ENCODE results near the gene NPB.
"Not testable (repeated sequence)": the region's sequence is repeated elsewhere in the genome, so short reads cannot be mapped to it uniquely, and the experiment has no call there.

The NPB gene

DNA sequence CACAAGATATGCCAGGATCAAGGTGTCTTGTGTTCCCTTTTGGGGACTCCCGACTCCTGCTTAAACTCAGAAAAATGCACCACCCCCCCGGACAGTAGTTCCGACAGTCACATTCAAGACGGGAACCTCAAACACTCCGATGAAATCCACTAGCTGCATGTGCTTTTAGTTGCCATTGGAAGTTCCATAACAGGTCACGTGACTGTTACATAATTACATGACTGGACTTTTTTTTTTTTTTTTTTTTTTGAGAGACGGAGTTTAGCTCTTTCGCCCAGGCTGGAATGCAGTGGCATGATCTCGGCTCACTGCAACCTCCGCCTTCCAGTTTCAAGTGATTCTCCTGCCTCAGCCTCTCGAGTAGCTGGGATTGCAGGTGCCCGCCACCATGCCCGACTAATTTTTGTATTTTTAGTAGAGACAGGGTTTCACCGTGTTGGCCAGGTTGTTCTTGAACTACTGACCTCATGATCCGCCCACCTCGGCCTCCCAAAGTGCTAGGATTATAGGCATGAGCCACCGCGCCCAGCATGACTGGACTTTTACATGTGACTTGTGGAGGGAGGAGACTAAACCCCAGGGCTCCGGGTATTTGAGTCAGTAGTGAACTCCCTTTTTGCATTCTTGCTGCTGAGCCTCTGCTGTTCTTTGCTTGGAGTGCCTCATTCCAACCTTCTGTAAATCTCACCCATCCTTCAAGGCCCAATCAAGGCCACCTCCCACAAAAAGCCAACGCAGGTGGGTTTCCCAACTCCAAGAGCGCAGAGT is 14.4 kb downstream of the NPB start:
- no peak for DNase-seq (ENCODE audit: low read depth)
- peak overlapping the region; percentile 76 for H3K4me3 ChIP-seq (ENCODE audit: low read depth, low read length)
- TF ChIP-seq, protein P1, sequence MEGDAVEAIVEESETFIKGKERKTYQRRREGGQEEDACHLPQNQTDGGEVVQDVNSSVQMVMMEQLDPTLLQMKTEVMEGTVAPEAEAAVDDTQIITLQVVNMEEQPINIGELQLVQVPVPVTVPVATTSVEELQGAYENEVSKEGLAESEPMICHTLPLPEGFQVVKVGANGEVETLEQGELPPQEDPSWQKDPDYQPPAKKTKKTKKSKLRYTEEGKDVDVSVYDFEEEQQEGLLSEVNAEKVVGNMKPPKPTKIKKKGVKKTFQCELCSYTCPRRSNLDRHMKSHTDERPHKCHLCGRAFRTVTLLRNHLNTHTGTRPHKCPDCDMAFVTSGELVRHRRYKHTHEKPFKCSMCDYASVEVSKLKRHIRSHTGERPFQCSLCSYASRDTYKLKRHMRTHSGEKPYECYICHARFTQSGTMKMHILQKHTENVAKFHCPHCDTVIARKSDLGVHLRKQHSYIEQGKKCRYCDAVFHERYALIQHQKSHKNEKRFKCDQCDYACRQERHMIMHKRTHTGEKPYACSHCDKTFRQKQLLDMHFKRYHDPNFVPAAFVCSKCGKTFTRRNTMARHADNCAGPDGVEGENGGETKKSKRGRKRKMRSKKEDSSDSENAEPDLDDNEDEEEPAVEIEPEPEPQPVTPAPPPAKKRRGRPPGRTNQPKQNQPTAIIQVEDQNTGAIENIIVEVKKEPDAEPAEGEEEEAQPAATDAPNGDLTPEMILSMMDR (IDR thresholded peaks at IDR 0.05; ENCODE audit: low read depth, low read length, missing control alignments), result no peak

DNA sequence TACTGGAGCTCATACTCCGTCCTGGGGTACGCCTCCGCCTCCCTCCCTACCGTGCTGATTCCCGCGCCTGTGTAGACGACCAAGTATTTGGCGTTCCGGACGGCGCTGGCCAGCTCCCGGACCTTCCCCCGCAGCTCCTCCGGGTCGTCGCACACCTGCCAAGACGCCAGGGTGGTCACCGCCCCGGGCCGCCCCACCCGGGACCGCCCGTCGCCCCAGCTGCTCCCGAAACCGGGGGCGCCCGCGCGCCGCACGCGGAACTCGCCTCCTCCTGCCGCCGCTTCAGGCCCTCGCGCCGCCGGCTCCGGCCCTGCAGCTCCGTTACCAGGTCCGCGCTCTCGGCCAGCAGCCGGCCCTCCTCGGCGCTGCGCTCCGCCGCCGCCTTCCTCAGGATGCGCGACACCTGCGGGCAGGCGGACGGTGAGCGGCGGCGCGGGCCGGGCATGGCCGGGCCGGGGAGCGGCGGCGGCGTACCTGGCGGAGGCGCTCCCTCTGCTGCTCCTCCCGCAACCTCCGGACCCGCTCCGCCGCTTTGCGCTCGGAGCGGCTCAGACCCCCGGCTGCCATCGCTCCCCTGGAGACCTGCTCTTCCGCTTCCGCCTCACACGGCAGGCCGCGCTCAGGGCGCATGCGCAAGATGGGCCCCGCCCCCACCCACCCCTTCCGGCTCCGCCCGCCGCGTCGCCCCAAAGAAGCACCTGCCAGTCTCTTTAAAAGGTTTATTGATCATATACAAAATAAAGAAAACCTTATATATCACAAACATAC is 15.7 kb downstream of the NPB start, which contains the start of gene SIRT7:
Gene SIRT7 (minus strand): TSS at position 612 of the 768 bp plus-strand sequence. CDS start 45 bp downstream, at position 567.
- H3K4me3 ChIP-seq (ENCODE audit: low read depth, low read length), result peak within 1 kb of the TSS; percentile 76
- no peak for DNase-seq (ENCODE audit: low read depth)
- TF ChIP-seq, protein P1 (IDR thresholded peaks at IDR 0.05; ENCODE audit: low read depth, low read length, missing control alignments), result no peak

DNA sequence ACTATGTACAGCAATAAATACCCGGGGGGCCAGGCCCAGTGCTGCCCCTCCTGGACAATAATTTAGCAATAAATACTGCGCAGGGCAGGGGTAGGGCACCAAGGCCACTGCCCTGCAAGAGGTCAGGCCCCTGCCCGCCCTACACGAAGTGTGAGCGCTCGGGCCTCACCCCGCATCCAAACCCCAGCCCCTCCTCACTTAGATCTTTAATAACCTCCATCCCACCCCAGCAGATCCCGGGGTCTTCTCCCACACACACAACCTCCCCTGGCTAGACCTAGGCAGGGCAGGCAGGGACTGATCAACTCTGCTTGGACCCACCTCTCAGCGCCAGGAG is 16.3 kb downstream of the NPB start:
- not testable (repeated sequence) for H3K4me3 ChIP-seq (ENCODE audit: low read depth, low read length); DNase-seq (ENCODE audit: low read depth)

DNA sequence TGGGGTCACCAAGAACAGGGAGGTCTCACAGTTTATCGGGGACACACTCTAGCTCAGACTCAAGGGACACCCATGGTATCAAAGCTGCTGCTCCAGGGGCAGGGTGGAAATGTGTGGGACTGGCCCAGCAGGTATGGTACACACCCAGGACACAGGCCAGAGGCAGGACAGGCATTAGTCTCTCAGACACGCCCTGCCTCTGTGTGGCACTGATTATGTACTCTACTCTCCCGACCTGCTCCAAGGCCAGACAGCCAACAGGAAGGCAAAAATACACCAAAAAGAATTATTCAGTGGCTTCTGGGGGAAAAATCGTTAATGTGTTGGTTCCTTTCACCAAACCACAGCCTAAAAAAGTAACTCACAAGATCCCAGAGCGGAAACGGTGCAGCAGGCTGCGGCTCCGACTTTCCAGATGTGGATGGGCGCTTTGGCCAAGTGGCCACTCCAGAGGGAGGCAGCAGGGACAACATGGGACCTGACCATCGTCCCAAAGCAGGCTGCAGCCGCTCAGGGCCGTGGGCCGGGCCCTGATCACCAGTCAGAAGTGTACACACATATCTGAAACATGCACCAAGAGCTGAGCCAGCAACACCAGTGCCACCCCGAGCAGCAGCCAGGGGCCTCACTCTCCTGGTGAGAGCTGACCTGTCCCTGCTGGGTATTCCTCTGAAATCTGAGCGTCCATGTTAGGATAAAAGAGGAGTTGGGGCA is 17.0 kb downstream of the NPB start:
- no peak for DNase-seq (ENCODE audit: low read depth)
- no peak overlapping the region for H3K4me3 ChIP-seq (ENCODE audit: low read depth, low read length)
- TF ChIP-seq, protein P1 (IDR thresholded peaks at IDR 0.05; ENCODE audit: low read depth, low read length, missing control alignments), result no peak

DNA sequence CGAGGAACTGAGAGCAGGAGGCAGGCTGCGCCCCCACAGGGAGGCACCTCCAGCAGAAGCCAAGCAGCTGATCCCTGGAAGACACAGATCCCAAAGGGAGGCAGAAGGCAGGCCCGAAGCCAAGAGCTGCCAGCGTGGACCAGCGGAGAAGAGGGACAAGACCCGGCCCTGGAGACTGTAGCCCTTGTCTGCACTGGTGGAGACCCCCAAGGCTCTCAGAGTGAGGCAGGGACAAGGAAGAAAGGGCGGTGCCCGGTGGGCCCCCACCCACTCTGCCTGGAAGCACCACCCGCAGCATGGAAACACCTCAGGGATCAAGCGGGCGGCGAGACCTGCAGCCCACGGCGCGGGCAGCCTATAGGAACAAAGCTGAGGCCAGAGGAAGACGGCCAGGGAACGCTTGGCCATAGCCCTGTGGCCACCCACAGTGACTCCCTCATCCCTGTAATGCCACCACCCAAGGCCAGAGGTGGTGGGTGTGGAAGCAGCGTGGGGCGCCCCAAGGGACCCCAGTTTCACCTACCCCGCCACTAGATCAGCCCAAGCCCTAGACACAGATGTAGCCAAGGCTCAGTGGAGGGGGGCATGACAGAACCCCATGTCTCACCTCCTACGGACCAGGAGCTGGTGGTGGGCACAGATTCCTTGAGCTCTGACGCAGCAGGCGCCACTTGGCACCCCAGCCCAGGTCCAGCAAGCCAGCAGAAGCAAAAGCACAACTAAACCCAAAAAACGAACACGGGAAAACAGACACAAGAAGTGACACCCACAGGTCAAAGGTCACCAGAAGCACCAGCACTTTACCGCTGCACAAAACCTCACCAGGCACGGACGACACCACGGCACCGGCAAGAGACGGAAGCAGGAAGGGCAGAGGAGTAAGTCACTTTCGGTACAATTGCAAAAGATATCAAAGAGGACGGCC is 18.8 kb downstream of the NPB start:
- no peak overlapping the region for H3K4me3 ChIP-seq (ENCODE audit: low read depth, low read length)
- TF ChIP-seq, protein P1 (IDR thresholded peaks at IDR 0.05; ENCODE audit: low read depth, low read length, missing control alignments), result no peak
- DNase-seq (ENCODE audit: low read depth), result no peak

DNA sequence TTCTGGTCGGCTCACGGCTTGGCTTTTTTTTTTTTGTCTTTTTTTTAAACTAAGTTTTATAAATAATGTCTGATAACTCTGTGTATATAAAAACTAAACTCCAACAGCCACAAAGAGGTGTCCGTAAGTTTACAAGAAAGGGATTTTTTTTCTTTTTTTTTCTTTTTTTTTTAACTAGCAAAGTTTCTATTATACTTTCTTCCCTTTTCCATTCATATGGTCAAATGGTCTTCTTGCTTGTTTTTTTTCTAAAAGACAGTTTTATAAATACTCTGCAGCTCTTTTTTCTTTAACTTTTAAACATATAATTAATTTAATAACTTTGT is 19.5 kb downstream of the NPB start:
- H3K4me3 ChIP-seq (ENCODE audit: low read depth, low read length), result no peak overlapping the region
- TF ChIP-seq, protein P1 (IDR thresholded peaks at IDR 0.05; ENCODE audit: low read depth, low read length, missing control alignments), result no peak
- DNase-seq (ENCODE audit: low read depth), result no peak
